GM12872 (cell line): ENCODE data around the gene IZUMO3.

Experiments used
- TF ChIP-seq, protein P1 (sequence below): IDR thresholded peaks from 3 replicates; pipeline ENCODE4 v1.5.1; 2011; ENCODE audit warnings: low read depth, mild to moderate bottlenecking, low read length, moderate library complexity; ENCODE audit not compliant: insufficient read depth

IZUMO3 gene, protein sequence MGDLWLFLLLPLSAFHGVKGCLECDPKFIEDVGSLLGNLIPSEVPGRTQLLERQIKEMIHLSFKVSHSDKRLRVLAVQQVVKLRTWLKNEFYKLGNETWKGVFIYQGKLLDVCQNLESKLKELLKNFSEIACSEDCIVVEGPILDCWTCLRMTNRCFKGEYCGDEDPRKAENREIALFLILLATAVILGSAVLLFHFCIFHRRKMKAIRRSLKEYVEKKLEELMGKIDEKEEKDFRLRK

DNA sequence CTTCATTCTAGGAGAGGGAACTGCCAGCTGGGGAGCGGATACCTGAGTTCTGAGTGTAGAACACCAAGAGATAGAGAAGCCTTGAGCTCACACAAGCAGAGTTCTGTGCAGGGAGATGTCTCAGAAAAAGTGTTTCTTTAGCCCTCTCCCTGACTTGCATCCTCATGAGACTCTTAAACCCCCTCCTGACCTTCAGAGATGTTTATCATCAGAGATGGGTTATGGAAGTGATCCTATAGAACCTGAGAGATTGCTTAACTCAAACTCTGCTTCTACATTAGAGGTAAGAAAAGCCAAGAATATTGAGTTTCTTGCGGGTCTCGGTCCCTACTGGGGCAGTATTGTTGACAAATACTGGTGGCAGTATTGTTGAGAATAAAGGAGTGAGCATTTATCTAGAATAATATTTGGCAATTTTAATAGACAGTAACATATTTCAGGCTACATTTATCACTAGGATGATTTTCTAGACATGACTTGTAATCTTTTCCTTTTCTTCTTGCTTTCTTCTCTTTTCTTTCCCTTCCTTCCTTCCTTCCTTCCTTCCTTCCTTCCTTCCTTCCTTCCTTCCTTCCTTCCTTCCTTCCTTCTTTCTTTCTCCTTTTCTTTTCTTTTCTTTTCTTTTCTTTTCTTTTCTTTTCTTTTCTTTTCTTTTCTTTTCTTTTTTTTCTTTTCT, at the start of gene IZUMO3:
Gene IZUMO3 (minus strand): TSS at position 51 of the 676 bp plus-strand sequence. CDS start 248 bp downstream, outside the sequence.
- TF ChIP-seq, protein P1, sequence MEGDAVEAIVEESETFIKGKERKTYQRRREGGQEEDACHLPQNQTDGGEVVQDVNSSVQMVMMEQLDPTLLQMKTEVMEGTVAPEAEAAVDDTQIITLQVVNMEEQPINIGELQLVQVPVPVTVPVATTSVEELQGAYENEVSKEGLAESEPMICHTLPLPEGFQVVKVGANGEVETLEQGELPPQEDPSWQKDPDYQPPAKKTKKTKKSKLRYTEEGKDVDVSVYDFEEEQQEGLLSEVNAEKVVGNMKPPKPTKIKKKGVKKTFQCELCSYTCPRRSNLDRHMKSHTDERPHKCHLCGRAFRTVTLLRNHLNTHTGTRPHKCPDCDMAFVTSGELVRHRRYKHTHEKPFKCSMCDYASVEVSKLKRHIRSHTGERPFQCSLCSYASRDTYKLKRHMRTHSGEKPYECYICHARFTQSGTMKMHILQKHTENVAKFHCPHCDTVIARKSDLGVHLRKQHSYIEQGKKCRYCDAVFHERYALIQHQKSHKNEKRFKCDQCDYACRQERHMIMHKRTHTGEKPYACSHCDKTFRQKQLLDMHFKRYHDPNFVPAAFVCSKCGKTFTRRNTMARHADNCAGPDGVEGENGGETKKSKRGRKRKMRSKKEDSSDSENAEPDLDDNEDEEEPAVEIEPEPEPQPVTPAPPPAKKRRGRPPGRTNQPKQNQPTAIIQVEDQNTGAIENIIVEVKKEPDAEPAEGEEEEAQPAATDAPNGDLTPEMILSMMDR = no peak

DNA sequence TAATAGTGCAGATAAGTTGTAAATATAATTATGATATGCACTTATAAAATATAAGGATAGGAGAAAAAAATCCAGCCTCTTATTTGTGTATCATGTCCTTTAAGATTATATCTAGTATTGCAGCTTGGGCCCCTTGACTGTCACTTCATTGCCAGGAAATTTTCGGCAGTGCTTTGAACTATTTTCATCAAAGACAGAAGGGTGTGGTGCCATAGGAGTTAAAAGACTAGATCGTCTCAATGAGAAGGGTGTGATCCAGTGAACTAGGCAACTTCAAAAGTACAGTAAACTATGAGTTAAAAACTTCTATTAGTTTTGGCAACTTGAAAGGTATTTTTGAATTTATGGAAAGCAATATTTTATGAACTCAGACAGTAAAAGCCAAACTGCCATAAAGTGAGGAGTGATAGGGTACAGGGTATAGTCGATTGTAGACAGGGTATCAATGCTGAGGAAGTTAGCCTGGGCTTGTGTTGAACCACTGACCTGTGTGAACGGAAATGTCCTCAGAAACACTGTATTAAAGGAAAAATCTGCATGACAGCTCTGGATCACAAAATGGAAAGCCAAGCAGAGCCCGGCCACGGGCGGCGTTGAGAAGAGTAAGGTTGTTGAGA, 48.6 kb upstream of the IZUMO3 start:
- TF ChIP-seq, protein P1 = no peak

DNA sequence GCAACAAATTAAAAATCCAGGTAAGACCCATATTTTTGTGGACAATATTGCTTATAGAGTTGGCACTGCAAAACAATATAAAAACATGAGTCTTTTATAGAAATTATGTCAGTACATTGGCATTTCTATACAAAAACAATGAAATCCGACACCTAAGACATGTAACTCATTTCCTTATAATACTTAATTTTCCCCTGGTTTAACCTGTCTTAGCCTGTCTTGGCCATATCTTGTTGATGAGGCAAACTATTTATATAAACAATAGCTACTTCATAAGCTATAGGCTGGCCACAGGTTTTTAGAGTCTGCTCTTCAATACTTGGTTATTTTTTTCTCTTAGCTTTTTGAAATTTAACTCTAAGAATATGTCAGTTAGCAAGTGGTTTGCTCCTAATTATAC, 44.7 kb upstream of the IZUMO3 start:
- TF ChIP-seq, protein P1 = no peak

DNA sequence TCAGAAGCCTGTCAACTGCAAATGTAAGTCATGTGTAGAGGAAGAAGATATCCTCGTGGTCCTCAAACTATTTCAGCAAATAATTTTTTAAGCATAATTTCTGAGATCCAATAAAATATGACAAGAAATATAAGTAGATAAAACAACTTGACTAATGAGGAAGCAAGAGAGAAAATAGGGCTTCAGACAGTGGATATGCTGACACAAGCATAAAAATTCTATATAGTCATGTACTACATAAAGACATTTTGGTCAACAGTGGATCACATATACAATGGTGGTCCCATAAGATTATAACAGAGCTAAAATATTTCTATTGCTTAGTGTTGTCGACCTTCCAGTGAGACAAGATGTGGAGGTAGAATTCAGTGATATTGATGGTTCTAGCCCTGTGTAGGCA, 42.2 kb upstream of the IZUMO3 start:
- TF ChIP-seq, protein P1 = no peak

DNA sequence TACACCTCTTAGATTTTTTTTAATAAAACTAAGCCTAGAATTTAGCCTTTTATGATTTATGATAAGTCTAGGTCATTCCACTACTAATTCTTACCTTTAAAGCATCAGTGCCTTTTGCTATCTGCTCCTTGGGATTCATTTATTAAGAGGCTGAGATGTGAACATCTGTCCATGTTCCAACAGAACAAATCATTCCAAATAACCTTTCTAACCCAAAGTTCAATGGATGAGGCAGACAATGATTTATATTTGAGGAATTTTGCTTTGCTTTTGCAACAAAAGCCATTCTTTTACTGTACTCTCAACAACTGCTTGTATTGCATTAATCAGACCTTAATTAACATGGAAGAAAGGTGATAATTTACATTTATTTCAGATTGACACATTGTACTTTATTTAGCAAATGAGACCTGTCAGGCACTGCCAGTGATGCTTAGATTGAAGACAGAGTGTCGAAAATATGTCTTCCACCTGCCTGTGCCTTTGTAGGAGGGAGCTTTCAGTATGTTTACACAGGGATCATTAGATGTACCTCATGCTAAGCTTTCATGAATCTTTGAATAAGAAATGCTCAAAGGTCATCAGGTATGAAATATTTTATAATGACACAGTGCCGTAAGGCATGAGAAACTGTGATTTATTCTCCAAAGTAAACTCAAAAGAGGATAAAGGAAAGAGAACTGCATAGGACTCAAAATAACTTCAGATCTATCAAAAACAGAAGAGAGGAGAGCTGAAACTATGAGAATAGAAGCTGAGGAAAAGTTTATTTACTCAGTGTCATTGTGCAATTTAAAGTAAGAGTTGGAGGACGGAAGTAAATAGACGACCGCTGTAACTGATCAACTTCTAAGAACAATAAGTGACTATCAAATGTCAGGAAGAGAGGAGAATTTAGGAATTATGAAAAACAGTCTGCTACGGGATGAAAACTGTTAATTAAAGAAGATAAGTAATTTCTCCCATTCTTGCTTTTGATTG, 36.7 kb upstream of the IZUMO3 start:
- TF ChIP-seq, protein P1 = no peak

DNA sequence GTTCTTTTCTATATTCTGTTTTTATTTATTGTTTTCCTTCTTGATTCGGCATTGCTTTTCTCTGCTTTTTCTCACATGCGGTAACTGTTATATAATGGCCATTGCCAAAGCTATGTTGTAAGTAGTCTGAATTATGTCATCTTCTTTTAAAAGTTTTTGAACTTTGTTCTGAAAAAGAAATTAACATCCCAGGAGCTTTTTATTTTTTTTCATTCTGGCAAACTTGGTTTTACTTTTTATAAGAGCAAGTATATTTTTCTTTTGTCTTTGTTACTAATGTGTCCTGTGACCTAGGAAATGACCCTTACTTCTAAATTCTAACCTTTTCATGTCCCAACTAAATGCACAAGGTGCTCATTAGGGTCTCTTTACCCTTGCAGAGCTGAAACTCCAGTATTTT, 26.7 kb upstream of the IZUMO3 start:
- TF ChIP-seq, protein P1 = no peak
